Measurements from ENCODE around the gene LMBR1L.

LMBR1L gene

GRCh38 chr12:49059299-49060171 lies 51.1 kb downstream of the LMBR1L start:
- Mint-ChIP-seq H3K4me3 (peak overlapping the region; percentile 95), H3K27me3 (ENCODE audit: low read depth) (no peaks in the 10 kb centered on the region), H3K4me1 (peaks cover 42% of the 10 kb centered on the region), H3K9me3 (no peaks in the 10 kb centered on the region), H3K36me3 (ENCODE audit: low read depth) (peaks cover 10% of the 10 kb centered on the region), H3K27ac (peak overlapping the region; percentile 68 to 94 (median 88))
- TF ChIP-seq, protein P1, sequence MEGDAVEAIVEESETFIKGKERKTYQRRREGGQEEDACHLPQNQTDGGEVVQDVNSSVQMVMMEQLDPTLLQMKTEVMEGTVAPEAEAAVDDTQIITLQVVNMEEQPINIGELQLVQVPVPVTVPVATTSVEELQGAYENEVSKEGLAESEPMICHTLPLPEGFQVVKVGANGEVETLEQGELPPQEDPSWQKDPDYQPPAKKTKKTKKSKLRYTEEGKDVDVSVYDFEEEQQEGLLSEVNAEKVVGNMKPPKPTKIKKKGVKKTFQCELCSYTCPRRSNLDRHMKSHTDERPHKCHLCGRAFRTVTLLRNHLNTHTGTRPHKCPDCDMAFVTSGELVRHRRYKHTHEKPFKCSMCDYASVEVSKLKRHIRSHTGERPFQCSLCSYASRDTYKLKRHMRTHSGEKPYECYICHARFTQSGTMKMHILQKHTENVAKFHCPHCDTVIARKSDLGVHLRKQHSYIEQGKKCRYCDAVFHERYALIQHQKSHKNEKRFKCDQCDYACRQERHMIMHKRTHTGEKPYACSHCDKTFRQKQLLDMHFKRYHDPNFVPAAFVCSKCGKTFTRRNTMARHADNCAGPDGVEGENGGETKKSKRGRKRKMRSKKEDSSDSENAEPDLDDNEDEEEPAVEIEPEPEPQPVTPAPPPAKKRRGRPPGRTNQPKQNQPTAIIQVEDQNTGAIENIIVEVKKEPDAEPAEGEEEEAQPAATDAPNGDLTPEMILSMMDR (IDR thresholded peaks at IDR 0.05; ENCODE audit: unreplicated experiment in 3 of 3), result no peak

DNA sequence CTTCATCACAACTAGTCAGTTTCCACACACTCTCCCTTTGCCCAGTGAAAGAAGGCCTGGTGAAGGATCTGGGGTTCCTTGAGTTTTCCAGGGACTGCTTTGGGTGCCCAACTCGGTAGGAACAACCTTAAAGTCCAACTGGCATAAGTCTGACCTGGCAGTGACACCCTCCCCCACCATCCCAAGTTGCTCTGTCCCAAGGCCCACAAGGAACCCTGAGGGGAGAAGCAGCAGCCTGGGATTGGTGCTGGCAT lies 51.7 kb downstream of the LMBR1L start:
- peak overlapping the region; percentile 95 for H3K4me3 Mint-ChIP-seq
- TF ChIP-seq, protein P1 (IDR thresholded peaks at IDR 0.05; ENCODE audit: unreplicated experiment in 3 of 3), result no peak
- H3K9me3 Mint-ChIP-seq, result no peaks in the 10 kb centered on the region
- H3K36me3 Mint-ChIP-seq (ENCODE audit: low read depth), result peaks cover 16% of the 10 kb centered on the region
- peak overlapping the region; percentile 68 to 94 (median 88) for H3K27ac Mint-ChIP-seq
- H3K4me1 Mint-ChIP-seq, result peaks cover 39% of the 10 kb centered on the region
- H3K27me3 Mint-ChIP-seq (ENCODE audit: low read depth), result no peaks in the 10 kb centered on the region

DNA sequence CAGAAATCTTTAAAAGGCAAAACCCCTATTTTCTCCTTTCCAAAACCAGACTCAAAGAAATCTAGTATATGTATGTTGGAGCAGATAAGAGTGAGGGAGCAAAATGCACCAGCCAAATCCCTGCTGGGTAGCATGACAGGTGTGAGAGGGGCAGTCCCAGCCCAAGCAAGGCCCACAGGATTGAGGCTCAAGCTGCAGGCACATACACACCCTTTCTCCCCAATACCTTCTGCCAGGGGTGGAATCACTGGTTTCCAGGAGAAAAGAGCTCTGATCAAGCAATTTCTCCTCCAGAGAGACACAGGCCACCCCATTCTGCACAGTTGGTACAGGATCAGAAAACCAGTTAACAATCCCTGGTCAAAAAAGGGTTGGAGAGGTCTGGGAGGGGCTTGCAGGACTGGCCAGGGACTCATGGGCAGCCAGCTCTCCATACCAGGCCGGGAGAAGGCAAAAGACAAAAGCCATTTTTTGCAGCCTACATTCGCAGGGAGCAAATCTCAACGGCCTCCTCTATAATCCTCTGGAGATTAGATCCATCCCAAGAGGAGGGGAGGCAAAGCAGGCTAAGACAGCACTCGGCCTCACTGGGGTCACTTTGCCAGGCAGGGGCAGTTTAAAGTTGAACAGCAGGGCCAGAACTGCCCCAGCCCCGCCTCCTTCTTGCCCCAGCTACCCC lies 52.1 kb downstream of the LMBR1L start:
- Mint-ChIP-seq H3K4me3 (peak overlapping the region; percentile 95), H3K27ac (peak overlapping the region; percentile 68 to 94 (median 88)), H3K4me1 (peaks cover 37% of the 10 kb centered on the region), H3K27me3 (ENCODE audit: low read depth) (no peaks in the 10 kb centered on the region), H3K36me3 (ENCODE audit: low read depth) (peaks cover 21% of the 10 kb centered on the region), H3K9me3 (no peaks in the 10 kb centered on the region)
- TF ChIP-seq, protein P1 (IDR thresholded peaks at IDR 0.05; ENCODE audit: unreplicated experiment in 3 of 3), result no peak

DNA sequence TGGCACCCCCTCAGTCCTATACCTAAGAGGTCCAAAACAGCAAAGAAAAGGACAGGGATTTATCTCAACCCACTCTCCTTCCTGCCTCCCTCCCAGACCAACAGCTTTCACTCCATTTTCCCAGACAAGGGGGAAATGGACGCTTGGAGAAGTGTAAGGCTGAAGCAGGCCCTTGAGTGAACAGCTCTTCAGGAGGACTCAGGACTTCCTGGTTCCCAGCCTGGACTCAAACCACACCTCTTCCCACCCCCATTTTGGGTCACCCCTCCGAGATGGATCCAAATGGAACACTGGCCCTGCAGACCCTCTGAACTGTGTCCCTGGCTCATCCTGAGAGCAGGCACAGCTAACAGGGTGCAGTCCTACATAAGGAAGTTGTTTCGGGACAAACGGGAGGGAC lies 52.8 kb downstream of the LMBR1L start:
- Mint-ChIP-seq H3K4me1 (peaks cover 37% of the 10 kb centered on the region), H3K27ac (peak overlapping the region; percentile 68 to 94 (median 88)), H3K9me3 (no peaks in the 10 kb centered on the region), H3K36me3 (ENCODE audit: low read depth) (peaks cover 27% of the 10 kb centered on the region), H3K27me3 (ENCODE audit: low read depth) (no peaks in the 10 kb centered on the region), H3K4me3 (peak overlapping the region; percentile 95)
- TF ChIP-seq, protein P1 (IDR thresholded peaks at IDR 0.05; ENCODE audit: unreplicated experiment in 3 of 3), result no peak

DNA sequence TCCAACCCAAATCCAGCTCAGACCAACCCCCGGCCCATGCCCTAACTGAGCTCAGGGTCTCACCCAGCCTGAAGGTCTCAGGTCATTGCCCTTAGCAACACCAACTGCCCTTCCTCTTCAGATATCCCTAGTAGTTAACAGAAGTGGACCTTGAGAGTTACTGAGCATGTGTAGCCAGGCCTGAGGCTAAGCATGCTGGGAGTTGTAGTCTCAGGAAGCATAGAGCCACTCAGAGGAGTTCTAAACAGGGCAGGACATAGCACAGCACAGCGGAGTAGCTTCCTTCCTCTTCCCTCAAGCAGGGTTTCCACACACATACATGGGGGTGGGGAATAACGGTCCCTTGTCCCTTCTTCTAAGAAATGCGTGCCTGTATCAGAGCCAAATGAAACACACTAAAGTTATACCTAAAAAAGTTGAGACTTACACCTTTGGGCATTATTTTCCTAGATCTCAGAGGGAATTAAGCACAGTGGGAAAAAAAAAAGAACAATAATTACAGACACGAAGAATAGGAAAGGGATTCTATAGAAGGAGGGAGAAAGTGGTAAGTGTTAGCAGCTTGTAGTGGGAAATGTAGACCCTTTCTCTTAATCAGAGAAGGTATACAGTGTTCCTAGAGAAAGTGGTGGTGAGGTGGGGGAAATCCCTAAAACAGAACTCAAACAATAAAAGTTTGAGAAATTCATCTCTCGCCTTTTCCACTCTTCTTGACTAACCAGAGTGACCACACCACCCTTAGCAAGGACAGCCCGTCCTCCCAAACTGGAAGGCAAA lies 54.5 kb downstream of the LMBR1L start:
- TF ChIP-seq, protein P1 (IDR thresholded peaks at IDR 0.05; ENCODE audit: unreplicated experiment in 3 of 3), result no peak
- H3K27me3 Mint-ChIP-seq (ENCODE audit: low read depth), result no peaks in the 10 kb centered on the region
- peak overlapping the region; percentile 68 to 94 (median 86) for H3K27ac Mint-ChIP-seq
- H3K36me3 Mint-ChIP-seq (ENCODE audit: low read depth), result peaks cover 43% of the 10 kb centered on the region
- peak overlapping the region; percentile 95 for H3K4me3 Mint-ChIP-seq
- peaks cover 33% of the 10 kb centered on the region for H3K4me1 Mint-ChIP-seq
- H3K9me3 Mint-ChIP-seq, result no peaks in the 10 kb centered on the region
